HG03025 (cell line): ENCODE results near the gene OPCML.

ENCODE experiments used
- ATAC-seq: cut with Tn5 transposase; IDR thresholded peaks from one replicate; pipeline ENCODE4 v1.9.1; 2021; ENCODE audit warnings: mild to moderate bottlenecking, moderate library complexity; ENCODE audit not compliant: unreplicated experiment, low FRiP score

OPCML gene

DNA sequence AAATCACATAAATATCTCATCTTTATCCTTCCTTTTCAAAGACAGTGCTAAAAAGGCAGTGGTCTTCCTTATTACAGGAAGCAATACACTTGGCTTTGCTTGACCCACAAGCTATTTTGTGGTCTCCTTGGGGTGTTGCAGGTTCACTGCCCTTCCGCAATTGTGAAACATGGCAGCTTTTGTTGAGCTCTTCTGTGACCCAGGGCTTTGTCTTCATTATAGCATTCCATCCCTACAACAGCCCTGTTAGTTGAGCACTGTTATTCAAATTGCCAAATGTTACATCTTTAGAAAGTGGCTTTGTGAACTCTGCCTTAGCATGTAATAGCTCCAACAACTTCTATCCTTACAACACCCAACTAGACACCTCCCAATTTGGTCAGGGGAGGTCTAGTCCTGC is 107.1 kb downstream of the OPCML start:
- no peak for ATAC-seq

DNA sequence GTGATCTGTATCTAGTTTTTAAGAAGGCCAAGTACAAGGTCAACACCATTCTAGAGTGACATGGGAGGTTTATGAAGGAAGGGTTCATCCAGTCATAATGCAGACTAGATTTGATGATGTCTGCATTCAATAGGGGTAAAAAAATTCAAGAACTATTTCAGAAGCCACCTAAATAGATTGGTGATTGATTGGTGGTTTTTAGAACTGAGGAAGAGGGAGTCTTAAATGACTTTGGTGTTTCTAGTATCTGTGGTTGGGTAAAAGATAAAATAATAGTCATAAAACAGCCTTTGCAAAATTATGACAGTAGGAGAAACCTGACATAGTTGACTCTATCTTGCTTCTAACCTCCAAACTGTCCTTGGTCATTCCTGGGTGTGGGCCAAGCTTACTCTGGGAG is 114.1 kb downstream of the OPCML start:
- no peak for ATAC-seq

DNA sequence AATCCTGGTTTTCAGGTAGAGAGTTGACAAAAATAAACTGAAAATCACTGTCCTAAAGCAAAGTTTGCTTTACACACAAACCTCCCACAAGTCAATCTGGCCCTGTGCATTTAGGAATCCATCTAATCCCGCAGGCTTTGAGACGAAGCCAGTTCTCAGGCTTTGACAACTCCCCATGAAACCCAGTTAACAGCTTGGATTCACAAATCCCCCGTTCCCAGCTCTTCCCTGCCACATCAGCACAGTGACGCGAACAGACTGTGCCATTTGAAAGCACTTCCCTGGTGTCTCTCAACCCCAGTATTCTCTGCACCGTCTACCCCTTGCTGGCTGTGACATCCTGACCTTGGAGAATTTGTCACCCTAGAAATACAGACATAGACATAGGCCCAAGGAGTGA is 117.8 kb downstream of the OPCML start:
- no peak for ATAC-seq

DNA sequence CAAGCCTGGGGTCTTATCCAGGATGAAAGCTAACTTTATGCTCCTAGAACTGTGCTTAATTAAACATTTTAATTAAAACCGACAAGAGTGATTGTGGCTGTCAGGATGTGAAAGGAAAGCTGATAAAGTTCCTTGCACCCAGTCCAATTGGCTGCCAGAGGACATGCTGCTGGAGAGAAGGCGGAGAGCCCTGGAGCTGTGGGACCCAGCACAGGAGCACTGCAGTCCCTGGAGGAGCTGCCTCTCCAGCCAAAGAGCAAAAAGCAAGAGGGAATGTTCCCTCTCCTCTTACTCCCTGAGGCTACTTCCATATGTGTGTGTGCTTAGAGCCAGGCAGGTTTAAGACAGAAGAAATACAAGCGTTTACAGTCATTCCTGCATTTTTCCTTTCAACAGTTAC is 118.6 kb downstream of the OPCML start:
- ATAC-seq: no peak

DNA sequence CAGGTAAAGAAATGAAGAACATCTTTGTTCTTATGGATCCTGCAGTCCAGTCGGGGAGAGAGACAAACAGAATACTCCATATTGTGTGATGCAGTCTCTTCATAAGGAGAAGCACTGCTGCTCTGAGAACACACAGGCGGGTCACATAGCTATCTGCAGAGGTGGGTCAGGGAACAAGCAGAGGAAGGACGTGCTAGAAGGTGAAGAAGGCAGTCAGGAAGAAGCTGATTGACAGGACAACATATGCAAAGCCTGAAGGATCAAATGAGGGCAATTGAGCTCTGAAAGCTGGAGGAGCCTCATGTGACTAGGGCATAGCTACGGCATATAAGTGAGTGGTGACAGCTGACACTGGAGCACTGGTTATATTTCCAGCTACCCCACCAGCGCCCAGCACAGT is 122.5 kb downstream of the OPCML start:
- no peak for ATAC-seq

DNA sequence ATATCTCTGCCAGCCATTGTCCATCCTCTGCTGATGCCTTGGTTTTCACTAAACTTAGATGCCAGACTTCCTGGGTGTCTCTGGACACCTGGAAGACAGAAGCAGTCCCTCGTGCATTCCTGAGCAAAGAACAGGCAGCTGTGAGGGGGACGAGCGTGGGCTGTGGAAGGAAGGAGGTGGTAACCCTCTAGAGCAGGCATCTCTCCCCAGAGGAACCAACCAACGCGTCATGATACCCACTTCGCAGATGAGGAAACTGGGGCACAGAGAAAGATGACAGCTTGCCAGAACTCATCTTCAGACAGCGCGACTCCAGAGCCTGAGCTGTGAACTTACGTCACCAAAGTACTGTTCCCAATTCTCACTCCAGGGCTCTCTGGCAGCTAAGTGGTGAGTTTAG is 123.4 kb downstream of the OPCML start:
- ATAC-seq: no peak

DNA sequence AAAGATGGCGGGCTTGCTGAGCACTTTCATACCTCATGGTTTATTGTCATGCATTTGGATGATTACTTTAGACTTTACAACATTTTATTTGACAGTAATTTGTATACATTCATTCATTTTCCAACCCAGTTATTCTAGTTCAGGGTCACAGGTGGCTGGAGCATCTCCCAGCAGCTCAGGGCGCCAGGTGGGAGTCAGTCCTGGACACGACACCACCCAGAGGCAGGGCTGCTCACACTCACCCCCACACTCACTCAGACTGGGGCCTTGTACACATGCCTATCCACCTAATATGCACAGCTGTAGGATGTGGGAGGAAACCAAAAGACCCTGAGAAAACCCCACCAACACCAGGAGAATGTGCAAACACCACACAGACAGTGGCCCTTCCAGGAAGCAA is 123.9 kb downstream of the OPCML start:
- no peak for ATAC-seq

DNA sequence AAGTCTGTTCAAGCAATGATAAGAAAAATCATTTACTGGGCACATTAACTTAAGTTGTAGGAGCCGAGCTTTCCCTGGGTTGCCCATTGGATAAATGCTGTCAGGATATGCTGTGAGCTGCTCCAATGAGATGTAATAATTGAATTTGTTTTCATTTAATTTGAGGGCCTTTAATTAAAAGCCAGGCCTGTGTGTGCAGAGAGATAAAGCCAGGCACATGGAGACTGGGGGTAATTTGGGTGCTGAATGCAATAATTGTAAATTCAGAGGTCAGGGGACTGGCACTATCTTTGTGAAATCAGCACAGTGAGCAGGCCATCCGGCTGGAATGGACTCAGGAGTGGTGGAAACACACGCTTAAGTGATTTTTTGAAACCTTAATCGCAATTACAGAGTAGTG is 125.8 kb downstream of the OPCML start:
- no peak for ATAC-seq

DNA sequence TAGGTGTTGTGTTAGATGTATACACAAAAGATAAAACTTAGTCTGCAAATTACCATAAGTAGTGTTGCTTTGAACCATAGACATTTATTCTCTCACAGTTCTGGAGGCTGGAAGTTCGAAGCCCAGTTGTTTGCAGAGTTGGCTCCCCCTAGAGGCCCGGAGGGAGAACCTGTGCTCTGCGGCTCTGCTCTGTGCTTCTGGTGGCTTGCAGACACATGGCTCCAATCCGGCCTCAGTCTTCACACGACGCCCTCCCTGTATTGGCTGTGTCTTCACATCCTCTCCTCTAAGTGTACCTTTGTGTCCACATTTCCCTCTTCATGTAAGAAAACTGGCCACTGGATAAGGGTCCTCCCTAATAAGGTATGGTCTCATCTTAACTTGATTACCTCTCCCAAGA is 128.4 kb downstream of the OPCML start:
- no peak for ATAC-seq

DNA sequence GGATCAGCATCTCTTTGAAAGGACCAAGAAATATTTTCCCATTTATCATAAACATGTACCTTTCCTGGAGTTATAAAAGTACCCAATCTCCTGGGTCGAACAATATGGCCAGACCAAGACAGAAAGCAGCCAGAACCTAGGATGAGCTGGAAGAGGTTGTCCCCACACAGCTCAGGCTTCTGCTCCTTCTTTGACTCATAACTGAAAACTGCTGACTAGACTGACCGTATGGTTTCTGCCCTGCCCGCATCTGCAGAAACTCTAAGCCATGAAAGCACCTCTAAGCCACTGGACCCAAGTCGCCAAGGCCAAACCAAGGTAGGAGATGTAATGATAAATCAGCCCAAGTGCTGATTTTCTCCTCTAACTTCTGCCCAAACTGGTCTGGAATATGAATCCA is 129.8 kb downstream of the OPCML start:
- no peak for ATAC-seq

DNA sequence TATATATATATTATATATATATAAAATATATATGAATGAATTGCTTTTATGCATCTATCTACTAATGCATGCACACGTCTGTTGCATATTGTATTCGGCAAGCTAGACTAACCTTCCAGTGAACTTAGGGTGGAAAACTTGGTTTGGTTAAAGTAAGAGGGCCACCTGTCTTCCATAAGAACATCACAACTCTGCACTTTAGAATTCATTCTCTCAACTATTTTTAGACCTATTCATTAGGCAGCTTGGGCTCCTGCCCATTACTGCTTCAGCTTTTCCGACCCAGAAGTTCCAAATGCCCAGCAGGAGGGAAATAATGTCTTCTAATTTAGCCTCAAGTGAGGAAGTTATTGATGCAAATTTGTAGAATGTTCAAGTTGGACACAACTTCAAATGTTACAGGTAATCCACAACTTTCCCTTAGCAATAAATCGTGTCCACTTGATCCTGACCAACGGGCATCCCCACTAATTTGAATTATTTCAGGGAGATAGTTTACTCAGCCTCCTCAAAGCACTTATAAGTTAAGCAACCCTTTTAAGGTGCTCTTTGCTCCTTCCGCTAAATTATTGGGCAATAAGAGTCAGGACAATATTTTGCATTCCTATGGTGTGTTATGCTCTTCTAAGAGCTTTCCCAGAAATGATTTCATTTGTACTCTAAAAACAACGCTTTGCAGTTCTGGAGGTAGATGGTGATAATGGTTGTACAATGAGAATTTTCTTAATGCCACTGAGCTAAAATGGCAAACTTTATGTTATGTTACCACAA is 132.3 kb downstream of the OPCML start:
- no peak for ATAC-seq

DNA sequence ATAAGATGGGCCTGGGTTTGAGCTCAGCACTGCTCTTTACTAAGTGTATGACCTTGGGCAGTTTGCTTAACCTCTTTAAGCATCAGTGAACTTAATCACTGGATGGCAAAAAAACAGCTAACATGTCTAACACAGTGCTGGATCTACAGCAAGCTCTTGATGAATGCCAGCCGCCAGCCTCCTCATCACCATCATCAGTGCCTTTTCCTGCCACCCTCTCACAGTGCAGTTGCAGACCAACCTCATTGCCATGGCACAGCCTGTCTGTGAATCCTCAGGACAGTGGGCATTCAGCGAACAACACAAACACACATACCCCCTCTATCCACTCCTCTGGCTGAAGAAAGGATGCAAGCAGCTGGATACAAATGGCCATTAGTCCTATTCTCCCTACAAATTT is 133.0 kb downstream of the OPCML start:
- no peak for ATAC-seq

DNA sequence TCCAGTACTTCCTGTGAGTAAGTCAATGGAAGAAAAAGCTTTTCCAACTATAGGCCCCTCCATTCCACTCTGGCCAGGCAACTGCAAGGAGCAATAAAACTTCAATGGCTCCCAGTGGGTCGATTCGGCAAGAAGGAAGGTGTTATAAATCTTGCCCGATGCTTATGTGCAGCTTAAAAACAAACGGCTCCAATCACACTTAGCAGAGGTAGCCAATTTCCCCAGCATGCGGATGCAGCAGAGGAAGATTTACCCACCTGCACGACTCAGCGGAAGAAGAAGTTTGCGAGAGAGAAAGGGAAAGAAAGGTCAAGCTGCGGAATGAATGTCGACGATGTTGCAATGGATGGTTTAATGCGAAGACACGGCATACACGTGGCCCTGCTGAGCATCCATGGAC is 141.5 kb downstream of the OPCML start:
- ATAC-seq: no peak

DNA sequence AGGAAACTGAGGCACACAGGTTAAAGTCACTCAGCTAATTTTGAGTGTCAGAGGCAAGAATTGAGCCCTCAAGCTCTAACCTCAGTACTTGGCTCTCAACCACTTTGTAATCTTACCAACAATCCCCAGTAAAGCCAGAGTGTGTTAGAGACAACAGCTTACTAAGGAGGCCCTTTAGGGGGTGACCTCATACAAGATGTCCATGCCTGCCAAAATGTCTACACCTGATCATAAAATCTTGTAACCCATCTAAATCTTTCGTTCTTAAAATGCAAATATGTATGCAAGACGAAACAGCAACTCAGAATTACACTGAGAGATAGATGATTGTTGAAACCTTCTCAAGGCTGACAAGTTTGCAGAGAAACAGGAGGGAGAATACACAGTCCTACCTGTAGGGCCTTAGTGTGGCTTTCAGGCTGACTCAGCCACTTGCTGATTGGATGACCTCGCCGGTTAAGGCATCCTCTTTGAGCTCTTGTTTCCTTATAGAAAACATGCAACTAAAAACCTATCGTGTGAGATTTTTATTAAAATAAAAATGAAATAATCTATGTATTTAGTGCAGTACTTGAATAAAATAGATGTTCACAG is 143.2 kb downstream of the OPCML start:
- peak; percentile 70 for ATAC-seq

DNA sequence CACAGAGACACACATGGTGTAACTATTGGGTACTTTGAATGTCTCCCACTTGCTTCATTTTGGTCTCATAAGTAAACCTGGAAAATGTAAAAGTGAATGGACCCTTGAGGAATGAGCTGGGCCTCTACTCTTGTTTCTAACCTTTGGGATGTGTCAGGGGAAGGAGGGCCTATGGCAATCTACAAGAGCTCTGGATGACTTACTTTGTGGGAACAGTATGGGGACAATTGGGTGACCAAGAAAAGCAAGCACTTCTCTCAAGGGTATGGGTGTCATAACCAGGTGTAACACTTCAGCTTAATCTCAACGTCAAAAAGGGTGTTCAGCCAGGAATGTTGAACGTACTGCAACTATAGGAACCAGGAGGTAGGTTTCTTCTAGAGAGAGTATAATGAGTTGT is 144.0 kb downstream of the OPCML start:
- no peak for ATAC-seq

DNA sequence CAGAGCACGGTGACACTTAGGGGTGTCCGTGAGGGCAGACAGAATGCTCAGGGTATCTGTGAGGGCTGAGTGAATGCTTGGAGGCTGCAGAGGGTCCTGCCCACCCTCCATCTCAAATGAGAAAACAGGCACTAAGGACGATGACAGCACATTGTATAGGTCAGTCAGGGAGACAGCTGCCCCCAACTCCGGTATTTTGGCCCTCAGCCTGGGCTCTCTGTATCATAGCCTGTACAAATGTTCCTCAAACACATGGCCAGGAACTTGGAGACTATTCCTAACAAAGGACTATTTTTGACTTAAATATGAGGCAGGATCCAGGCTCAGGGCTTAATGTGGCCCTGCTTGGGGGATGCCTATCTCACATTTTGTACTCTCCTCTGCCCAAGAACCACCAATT is 145.4 kb downstream of the OPCML start:
- no peak for ATAC-seq

DNA sequence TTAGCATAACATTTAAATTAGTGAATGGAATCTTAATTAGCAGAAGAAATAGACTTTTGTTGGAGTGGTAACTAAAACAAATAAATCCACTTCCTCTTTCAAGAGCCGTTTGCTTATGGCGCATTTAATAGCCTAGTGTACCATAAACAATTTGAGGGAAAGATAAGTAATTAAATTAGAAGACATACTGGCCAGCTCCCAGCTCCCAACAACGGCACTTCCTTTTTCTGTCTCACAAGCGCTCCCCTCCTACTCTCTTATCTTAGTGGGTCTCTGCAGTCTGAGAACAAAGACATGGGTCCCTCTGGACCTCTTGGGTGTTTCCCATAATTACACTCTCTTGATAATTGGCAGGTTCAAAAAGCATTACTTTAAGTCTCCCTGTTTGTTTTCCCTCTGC is 146.0 kb downstream of the OPCML start:
- no peak for ATAC-seq

DNA sequence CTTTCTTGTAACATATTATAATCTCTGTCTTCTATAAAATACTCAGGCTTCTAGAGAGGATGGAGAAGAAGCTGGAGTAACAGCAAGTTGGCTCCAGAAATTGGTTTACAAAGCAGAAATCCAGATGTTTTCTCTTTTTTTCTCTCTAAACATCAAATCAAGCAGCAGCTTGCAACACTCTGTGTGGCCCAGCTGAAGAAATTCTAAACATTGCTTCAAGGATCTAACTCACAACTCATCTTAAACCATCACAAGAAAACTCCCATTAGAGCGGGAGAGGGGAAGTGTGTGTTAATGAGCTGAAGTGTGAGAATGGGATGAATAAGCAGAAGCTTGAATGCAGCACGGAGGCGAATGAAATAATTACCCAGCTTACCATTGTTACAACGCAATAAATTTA is 146.5 kb downstream of the OPCML start:
- no peak for ATAC-seq

DNA sequence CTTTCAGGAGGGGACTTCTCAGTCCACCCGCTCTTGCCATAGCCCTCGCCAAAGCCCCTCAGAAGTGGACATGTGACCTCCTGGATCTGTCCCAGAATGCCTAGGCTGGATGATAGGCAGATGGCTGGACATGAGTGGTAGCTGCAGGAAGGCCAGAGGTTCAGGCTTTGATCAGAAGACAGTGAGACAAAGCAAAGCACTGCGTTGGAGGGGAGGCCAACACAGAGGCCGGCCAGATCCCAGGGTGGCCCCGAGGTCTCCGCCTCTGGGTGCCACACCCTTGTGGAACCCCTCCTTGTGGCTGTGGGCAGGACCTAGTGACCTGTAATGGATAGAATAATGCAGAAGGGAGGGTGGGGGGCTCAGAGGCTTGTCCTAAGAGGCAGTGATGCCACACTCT is 147.6 kb downstream of the OPCML start:
- ATAC-seq: no peak

DNA sequence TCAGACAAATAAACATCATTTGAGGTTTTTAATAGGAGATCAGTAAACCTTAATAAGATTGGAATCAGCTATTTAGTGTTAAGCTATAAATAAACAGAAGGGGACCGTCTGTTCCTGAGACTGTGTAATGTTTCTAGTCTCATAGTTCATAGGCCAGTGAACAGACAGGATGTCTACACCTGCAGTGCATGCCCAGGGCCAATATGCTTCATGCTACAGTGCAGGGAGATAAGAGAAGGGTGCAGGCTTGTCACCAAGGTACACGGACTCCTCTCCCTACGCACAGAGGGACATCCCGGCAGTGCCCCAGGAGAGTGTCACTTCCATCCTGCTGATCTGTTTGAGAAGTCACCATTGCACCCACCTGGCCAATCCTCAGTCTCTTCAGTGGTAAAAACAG is 148.6 kb downstream of the OPCML start:
- ATAC-seq: no peak

DNA sequence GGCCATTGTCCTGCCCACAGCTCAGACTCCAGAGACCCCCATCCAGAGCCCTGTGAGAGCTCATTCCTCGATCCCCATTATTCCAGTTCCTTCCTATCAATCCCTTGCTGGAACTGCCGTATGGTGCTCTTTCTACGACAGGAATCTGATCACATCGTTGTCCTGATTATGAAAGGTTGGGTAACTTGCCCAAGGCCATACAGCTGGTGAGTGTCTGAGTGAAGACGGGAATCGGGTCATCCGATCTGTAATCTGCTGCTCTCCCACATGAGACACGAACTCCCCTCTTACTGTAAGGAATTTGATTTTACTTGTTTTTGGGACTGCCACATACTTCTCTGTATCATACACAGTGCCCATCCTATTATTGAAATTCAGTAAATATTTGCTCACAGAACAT is 149.1 kb downstream of the OPCML start:
- no peak for ATAC-seq

DNA sequence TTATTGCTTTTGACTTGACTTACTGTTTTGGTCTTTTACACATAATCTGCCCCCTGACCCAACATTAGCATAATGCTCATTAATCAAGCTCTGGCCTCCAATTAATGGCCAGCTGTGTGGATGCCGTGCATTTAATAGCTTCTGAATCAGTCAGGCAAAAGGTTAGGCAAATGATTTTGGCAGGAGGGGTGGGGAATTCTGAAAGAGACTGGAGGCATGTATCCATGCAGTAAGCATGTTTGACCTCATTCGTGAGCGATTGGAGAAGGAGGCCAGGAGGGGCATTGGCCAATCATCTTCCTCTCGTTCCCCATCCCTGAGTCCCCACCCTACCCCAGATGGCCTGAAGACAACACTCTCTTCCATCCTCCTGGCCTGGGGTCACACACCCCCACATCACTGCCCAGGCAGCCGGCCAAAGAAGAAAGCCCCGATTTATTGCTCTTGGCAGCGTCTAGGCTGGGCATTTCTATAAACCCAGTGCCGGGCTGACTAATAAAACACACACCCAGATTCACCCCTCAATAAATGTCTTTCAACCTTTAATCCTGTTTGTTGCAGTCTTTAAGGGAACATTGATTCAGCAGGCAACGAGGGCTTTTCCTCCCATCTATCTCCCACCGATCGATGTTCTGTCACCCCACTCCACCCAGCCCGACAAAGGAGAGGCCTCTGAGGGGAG is 150.0 kb downstream of the OPCML start:
- no peak for ATAC-seq
